Measurements from ENCODE around the gene RNF10. TPM values are rescaled to one million over a fixed set of nuclear protein-coding genes. Genes with fewer than 3 reads are reported as not detected.

Gene RNF10
- total and polyA plus RNA-seq, 9 of the 15 experiments (the other 6 are each of a cell fraction or from before 2014, with no cell fraction given) = 43.0 to 139 (median 80.1) TPM

- peak; percentile 39; the same call in 1 of the 2 replicates for TF ChIP-seq MYC (IDR thresholded peaks at IDR 0.05; ENCODE audit: low read depth, low read length)
- no peak for TF ChIP-seq MYC (CRISPR knock-in tag; IDR thresholded peaks at IDR 0.05; ENCODE audit: borderline replicate concordance, low read depth)
- TF ChIP-seq AFF4 (CRISPR knock-in tag; IDR thresholded peaks at IDR 0.05) = 0 out of 2 replicates have a peak, but pooled peaks have one; percentile 30
- 0 out of 2 replicates have a peak, but pooled peaks have one; percentile 39 for TF ChIP-seq CREB3 (tag; conservative IDR thresholded peaks at IDR 0.05; ENCODE audit: low read depth)
- TF ChIP-seq CREB5 (CRISPR knock-in tag; IDR thresholded peaks at IDR 0.05) = no peak
- TF ChIP-seq RCOR1 (IDR thresholded peaks at IDR 0.05; ENCODE audit: borderline replicate concordance in 1 of 2, low read depth in 2 of 2, low read length in 2 of 2) = peak; percentile 92 to 98
- TF ChIP-seq HEY1 (CRISPR knock-in tag; IDR thresholded peaks at IDR 0.05; ENCODE audit: borderline replicate concordance) = peak; percentile 91; the same call in 1 of the 2 replicates
- TF ChIP-seq HES1 (IDR thresholded peaks at IDR 0.05; ENCODE audit: low read depth) = peak; percentile 94
- no peak for TF ChIP-seq ZNF431 (CRISPR knock-in tag; IDR thresholded peaks at IDR 0.05)
- peak in 1 of 2 experiments; percentile 65; a peak in 1 of 4 replicates for TF ChIP-seq ETV6 (IDR thresholded peaks at IDR 0.05; ENCODE audit: borderline replicate concordance in 1 of 2, low read depth in 2 of 2, low read length in 1 of 2)
- TF ChIP-seq ETV6 (CRISPR knock-in tag; IDR thresholded peaks at IDR 0.05; ENCODE audit: borderline replicate concordance) = no peak
- peak; percentile 96 for TF ChIP-seq EP300 (IDR thresholded peaks at IDR 0.05; ENCODE audit: low read length)
- peak; percentile 93 for TF ChIP-seq ZNF24 (IDR thresholded peaks at IDR 0.05)
- peak; percentile 49 to 53; a peak in 2 of 4 replicates for TF ChIP-seq MAZ (CRISPR knock-in tag; conservative IDR thresholded peaks at IDR 0.05 in 1 of 2, IDR thresholded peaks at IDR 0.05 in 1 of 2)
- TF ChIP-seq ZNF316 (IDR thresholded peaks at IDR 0.05) = peak; percentile 31; the same call in 1 of the 2 replicates
- no peak for TF ChIP-seq THRB (CRISPR knock-in tag; conservative IDR thresholded peaks at IDR 0.05)
- peak; percentile 78 to 98; a peak in 3 of 4 replicates for TF ChIP-seq ARNT (IDR thresholded peaks at IDR 0.05)
- peak in 1 of 2 experiments; percentile 96; a peak in 2 of 4 replicates for TF ChIP-seq TBL1XR1 (IDR thresholded peaks at IDR 0.05; ENCODE audit: low read length in 2 of 2)
- peak; percentile 98 for TF ChIP-seq FOXM1 (IDR thresholded peaks at IDR 0.05; ENCODE audit: low read depth)
- no peak for TF ChIP-seq FOXM1 (CRISPR knock-in tag; IDR thresholded peaks at IDR 0.05; ENCODE audit: low read depth)
- TF ChIP-seq CEBPB (tag; IDR thresholded peaks at IDR 0.05) = peak; percentile 96
Measured at GRCh38 chr12:120540445-120540844, 6.3 kb downstream of the RNF10 start (continued).

Data from K562 (cell line).